GM12878 (cell line): ENCODE measurements around the gene GP5.

Experiments
- BRCA1 ChIP-seq: IDR thresholded peaks from 2 replicates; pipeline ENCODE4 v1.6.1; 2011; ENCODE audit warnings: low read depth, low read length, improper control_type of control experiment
- JUND ChIP-seq: IDR thresholded peaks from 2 replicates; pipeline ENCODE4 v1.6.1; 2012; ENCODE audit warnings: low read depth, mild to moderate bottlenecking, low read length, improper control_type of control experiment, moderate library complexity
- POLR2A ChIP-seq: IDR thresholded peaks from 2 replicates; pipeline ENCODE4 v1.6.1; 2011; ENCODE audit warnings: low read depth, mild to moderate bottlenecking, low read length
- SUZ12 ChIP-seq: fragments of 200-600 bp; sonication (generic); IDR thresholded peaks from one replicate; pipeline ENCODE4 v1.6.1; 2018; ENCODE audit warnings: antibody characterized with exemption, mild to moderate bottlenecking; ENCODE audit not compliant: unreplicated experiment
- TF ChIP-seq, protein P1 (sequence below), 3 experiments: IDR thresholded peaks in 2 of 3; conservative IDR thresholded peaks in 1 of 3; 2 replicates each; pipeline ENCODE4 v1.5.1; 2011; ENCODE audit warnings: low read depth in 3 of 3, low read length in 3 of 3, mild to moderate bottlenecking in 3 of 3, control low read depth in 2 of 3, moderate library complexity in 2 of 3, inconsistent platforms in 1 of 3, mixed read lengths in 1 of 3; ENCODE audit not compliant: control insufficient read depth in 2 of 3, insufficient read depth in 1 of 3; ENCODE audit errors: extremely low read depth in 1 of 3

DNA sequence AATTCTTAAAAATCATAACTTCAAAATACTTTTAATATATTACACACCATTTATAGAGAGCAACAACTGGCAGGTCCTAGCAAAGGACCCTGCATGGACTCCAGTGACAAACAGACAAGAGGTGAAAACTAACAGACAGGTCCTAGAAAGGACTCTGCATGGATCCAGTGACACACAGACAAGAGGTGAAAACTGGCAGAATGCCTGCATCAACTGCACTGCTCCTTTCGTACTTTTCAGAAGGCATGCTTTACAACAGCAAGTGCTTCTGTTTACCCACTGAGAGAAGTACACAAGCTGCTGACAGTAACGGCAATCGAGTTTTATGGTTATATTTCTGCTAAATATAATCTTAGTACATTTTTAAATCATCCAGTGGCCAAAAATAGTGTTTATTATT, 24.3 kb upstream of the GP5 start:
- TF ChIP-seq, protein P1, sequence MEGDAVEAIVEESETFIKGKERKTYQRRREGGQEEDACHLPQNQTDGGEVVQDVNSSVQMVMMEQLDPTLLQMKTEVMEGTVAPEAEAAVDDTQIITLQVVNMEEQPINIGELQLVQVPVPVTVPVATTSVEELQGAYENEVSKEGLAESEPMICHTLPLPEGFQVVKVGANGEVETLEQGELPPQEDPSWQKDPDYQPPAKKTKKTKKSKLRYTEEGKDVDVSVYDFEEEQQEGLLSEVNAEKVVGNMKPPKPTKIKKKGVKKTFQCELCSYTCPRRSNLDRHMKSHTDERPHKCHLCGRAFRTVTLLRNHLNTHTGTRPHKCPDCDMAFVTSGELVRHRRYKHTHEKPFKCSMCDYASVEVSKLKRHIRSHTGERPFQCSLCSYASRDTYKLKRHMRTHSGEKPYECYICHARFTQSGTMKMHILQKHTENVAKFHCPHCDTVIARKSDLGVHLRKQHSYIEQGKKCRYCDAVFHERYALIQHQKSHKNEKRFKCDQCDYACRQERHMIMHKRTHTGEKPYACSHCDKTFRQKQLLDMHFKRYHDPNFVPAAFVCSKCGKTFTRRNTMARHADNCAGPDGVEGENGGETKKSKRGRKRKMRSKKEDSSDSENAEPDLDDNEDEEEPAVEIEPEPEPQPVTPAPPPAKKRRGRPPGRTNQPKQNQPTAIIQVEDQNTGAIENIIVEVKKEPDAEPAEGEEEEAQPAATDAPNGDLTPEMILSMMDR (IDR thresholded peaks at IDR 0.05 in 2 of 3, conservative IDR thresholded peaks at IDR 0.05 in 1 of 3; ENCODE audit: control insufficient read depth in 2 of 3, extremely low read depth in 1 of 3, insufficient read depth in 1 of 3, low read depth in 3 of 3, low read length in 3 of 3) = no peak
- TF ChIP-seq BRCA1 (no peak), SUZ12 (no peak), JUND (no peak), POLR2A (no peak)
